GM12872 (cell line): ENCODE data around the gene FTL.

Experiments
- TF ChIP-seq, protein P1 (sequence below): IDR thresholded peaks from 3 replicates; pipeline ENCODE4 v1.5.1; 2011; ENCODE audit warnings: low read depth, mild to moderate bottlenecking, low read length, moderate library complexity; ENCODE audit not compliant: insufficient read depth

Gene FTL

DNA sequence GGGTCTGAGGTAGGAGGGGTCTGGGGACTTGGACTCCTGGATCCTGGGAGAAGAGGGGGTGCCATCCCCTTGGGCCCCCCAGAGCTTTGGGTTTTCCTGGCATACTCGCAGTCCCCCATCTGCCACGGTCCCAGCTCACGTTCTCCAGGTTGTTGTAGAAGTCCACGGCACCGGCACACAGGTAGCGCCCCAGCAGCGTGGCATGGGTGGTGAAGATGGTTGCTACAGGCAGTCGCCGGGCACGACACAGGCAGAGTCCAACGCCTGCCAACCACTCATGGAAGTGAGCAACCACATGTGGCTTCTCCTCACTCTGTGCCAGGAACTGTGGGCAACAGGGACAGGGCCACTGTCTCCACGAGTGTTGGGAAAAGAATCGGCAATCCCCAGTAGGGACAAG, 20.6 kb downstream of the FTL start:
- TF ChIP-seq, protein P1, sequence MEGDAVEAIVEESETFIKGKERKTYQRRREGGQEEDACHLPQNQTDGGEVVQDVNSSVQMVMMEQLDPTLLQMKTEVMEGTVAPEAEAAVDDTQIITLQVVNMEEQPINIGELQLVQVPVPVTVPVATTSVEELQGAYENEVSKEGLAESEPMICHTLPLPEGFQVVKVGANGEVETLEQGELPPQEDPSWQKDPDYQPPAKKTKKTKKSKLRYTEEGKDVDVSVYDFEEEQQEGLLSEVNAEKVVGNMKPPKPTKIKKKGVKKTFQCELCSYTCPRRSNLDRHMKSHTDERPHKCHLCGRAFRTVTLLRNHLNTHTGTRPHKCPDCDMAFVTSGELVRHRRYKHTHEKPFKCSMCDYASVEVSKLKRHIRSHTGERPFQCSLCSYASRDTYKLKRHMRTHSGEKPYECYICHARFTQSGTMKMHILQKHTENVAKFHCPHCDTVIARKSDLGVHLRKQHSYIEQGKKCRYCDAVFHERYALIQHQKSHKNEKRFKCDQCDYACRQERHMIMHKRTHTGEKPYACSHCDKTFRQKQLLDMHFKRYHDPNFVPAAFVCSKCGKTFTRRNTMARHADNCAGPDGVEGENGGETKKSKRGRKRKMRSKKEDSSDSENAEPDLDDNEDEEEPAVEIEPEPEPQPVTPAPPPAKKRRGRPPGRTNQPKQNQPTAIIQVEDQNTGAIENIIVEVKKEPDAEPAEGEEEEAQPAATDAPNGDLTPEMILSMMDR: no peak

DNA sequence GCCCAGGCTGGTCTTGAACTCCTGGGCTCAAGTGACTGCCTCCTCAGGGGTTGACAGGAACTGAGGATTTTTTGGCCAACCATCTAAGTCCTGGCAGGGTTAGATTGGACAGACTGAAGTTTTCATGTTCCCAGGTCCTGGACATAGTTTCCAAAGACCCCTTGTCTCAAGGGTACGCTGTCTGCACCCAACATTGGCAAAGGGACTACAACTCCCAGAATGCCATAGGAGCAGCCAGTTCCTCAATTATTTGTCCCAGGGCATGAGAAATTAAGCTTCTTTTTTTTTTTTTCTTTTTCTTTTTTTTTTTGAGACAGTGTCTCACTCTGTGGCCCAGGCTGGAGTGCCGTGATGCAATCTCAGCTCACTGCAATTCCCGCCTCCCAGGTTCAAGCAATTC, 21.1 kb downstream of the FTL start:
- TF ChIP-seq, protein P1: no peak

DNA sequence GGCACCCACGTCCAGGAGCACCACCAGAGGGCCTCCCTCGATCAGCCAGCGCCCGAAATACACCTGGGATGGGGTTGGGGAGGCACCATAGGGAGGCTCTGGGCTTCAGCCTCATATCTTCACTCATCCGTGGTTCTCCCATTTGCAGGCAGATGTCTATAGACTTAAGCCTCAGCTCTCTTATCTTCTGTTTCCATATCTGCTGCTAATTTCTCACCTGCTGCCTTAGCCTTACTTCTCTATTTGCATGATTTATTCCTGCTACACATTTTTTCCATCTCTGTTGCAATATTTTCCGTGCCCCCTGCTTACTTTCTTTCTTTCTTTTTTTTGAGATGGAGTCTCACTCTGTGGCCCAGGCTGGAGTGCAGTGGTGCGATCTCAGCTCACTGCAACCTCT, 22.2 kb downstream of the FTL start:
- TF ChIP-seq, protein P1: no peak

DNA sequence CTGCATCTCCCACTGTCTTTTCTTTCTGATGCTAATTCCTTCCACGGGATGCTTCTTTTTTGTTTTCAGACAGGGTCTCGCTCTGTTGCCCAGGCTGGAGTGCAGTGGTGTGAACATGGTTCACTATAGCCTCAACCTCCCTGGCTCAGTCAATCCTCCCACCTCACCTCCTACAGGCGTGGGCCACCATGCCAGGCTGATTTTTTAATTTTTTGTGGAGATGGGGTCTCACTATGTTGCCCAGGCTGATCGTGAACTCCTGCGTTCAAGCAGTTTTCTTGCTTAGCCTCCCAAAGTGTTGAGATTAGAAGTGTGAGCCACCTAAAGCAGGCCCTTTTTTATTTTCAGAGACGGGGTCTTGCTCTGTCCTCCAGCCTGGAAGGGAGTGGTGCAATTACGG, 23.2 kb downstream of the FTL start:
- TF ChIP-seq, protein P1: no peak

DNA sequence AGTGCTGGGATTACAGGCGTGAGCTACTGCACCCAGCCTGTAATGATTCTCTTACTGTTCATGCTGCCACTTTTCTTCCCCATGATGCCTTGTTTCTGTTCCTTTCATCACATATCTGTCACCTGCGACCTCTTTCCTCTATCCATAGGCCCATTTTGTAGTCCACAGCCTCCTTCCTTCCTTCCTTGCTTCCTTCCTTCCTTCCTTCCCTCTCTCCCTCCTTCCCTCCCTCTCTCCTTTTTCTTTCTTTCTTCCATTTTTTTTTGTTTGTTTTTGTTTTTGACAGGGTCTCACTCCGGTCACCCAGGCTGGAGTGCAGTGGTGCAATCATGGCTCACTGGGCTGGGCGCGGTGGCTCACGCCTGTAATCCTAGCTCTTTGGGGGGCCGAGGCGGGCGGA, 23.8 kb downstream of the FTL start:
- TF ChIP-seq, protein P1: no peak

DNA sequence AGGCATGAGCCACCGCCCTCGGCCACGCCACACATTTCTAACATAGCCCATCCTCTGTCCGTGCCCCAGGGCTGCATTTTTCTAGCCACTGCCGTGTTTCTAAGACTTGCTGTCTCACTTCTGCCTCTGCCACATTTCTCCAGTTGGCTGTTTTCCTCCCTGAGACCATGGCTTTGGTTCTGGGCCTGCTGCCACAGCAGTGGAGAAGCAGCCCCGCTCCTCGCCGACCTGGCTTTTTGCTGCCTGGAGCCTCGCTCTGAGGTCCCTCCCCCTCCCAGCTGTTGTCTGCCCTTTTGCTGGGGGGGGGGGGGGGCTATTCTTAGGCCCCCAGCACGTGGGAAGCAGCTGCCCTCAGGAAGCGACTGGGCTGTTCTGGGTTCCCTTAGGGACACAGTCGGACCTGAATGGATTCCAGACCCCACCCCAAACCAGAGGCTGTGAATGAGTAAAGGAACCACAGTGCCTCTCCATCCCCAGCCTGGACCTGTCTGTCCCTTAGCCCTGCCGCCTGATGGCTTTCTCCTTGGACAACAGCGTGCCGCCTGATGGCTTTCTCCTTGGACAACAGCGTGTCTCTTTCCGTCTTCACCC, 24.7 kb downstream of the FTL start:
- TF ChIP-seq, protein P1: no peak

DNA sequence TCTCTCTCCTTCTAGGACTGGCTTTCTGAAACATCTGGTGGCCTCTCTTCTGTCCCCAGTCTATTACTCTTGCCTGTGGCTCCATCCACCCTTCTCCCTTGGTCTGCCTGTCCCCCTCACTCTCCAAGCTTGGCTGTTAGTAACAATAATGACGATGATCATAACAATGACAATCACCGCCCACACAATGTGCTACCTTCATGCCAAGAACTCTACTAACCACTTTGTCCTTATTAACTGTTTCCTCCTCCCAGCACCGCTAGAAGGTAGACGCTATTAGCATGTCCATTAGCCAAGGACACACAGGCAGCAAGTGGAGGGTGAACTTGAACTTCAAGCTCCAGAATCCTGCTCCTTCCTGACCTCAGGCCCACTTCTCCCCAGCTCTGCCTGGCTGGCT, 25.3 kb downstream of the FTL start:
- TF ChIP-seq, protein P1: no peak
